ENCODE measurements around the gene MAST1.
A peak's percentile ranks its signal among the peaks of the same experiment; 100 is the strongest.

MAST1 gene

GRCh38 chr19:12867120-12868099, 29.1 kb downstream of the MAST1 start:
- Histone ChIP-seq H3K4me1 (ENCODE audit: insufficient read depth, poor library complexity, severe bottlenecking) (no peaks in the 10 kb centered on the region), H3K27ac (ENCODE audit: poor library complexity, severe bottlenecking) (no peak overlapping the region), H3K9me3 (ENCODE audit: severe bottlenecking) (no peaks in the 10 kb centered on the region), H3K27me3 (ENCODE audit: insufficient read depth, poor library complexity, severe bottlenecking) (no peaks in the 10 kb centered on the region), H3K36me3 (ENCODE audit: low read depth) (no peaks in the 10 kb centered on the region), H3K4me3 (ENCODE audit: severe bottlenecking) (peak overlapping the region; percentile 38)
- ATAC-seq (ENCODE audit: low read depth) (peak; percentile 80), DNase-seq (ENCODE audit: low spot score) (no peak)
- TF ChIP-seq, protein P1, sequence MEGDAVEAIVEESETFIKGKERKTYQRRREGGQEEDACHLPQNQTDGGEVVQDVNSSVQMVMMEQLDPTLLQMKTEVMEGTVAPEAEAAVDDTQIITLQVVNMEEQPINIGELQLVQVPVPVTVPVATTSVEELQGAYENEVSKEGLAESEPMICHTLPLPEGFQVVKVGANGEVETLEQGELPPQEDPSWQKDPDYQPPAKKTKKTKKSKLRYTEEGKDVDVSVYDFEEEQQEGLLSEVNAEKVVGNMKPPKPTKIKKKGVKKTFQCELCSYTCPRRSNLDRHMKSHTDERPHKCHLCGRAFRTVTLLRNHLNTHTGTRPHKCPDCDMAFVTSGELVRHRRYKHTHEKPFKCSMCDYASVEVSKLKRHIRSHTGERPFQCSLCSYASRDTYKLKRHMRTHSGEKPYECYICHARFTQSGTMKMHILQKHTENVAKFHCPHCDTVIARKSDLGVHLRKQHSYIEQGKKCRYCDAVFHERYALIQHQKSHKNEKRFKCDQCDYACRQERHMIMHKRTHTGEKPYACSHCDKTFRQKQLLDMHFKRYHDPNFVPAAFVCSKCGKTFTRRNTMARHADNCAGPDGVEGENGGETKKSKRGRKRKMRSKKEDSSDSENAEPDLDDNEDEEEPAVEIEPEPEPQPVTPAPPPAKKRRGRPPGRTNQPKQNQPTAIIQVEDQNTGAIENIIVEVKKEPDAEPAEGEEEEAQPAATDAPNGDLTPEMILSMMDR (IDR thresholded peaks at IDR 0.05; ENCODE audit: poor library complexity, severe bottlenecking): no peak

- no peak for DNase-seq (ENCODE audit: low spot score)
- Histone ChIP-seq H3K4me3 (ENCODE audit: severe bottlenecking) (no peak overlapping the region), H3K27ac (ENCODE audit: poor library complexity, severe bottlenecking) (no peak overlapping the region), H3K4me1 (ENCODE audit: insufficient read depth, poor library complexity, severe bottlenecking) (no peaks in the 10 kb centered on the region), H3K27me3 (ENCODE audit: insufficient read depth, poor library complexity, severe bottlenecking) (no peaks in the 10 kb centered on the region), H3K9me3 (ENCODE audit: severe bottlenecking) (no peaks in the 10 kb centered on the region), H3K36me3 (ENCODE audit: low read depth) (no peaks in the 10 kb centered on the region)
- no peak for ATAC-seq (ENCODE audit: low read depth)
- TF ChIP-seq, protein P1 (IDR thresholded peaks at IDR 0.05; ENCODE audit: poor library complexity, severe bottlenecking): no peak
These were observed 30.3 kb downstream of the MAST1 start for GRCh38 chr19:12868540-12869112.

GRCh38 chr19:12871681-12872080, 33.4 kb downstream of the MAST1 start:
- TF ChIP-seq, protein P1 (IDR thresholded peaks at IDR 0.05; ENCODE audit: poor library complexity, severe bottlenecking): no peak
- H3K4me1 ChIP-seq (ENCODE audit: insufficient read depth, poor library complexity, severe bottlenecking): no peaks in the 10 kb centered on the region
- ATAC-seq (ENCODE audit: low read depth) (no peak), DNase-seq (ENCODE audit: low spot score) (no peak)
- H3K27me3 ChIP-seq (ENCODE audit: insufficient read depth, poor library complexity, severe bottlenecking): no peaks in the 10 kb centered on the region
- no peak overlapping the region for H3K27ac ChIP-seq (ENCODE audit: poor library complexity, severe bottlenecking)
- H3K4me3 ChIP-seq (ENCODE audit: severe bottlenecking): no peak overlapping the region
- H3K36me3 ChIP-seq (ENCODE audit: low read depth): no peaks in the 10 kb centered on the region
- H3K9me3 ChIP-seq (ENCODE audit: severe bottlenecking): no peaks in the 10 kb centered on the region

GRCh38 chr19:12872255-12872654, 33.9 kb downstream of the MAST1 start:
- no peaks in the 10 kb centered on the region for H3K4me1 ChIP-seq (ENCODE audit: insufficient read depth, poor library complexity, severe bottlenecking)
- H3K27me3 ChIP-seq (ENCODE audit: insufficient read depth, poor library complexity, severe bottlenecking): no peaks in the 10 kb centered on the region
- ATAC-seq (ENCODE audit: low read depth) (no peak), DNase-seq (ENCODE audit: low spot score) (no peak)
- TF ChIP-seq, protein P1 (IDR thresholded peaks at IDR 0.05; ENCODE audit: poor library complexity, severe bottlenecking): no peak
- no peaks in the 10 kb centered on the region for H3K36me3 ChIP-seq (ENCODE audit: low read depth)
- no peaks in the 10 kb centered on the region for H3K9me3 ChIP-seq (ENCODE audit: severe bottlenecking)
- no peak overlapping the region for H3K27ac ChIP-seq (ENCODE audit: poor library complexity, severe bottlenecking)
- H3K4me3 ChIP-seq (ENCODE audit: severe bottlenecking): no peak overlapping the region
